ENCODE results near the gene CNOT6.
"Not testable (repeated sequence)": the region's sequence is repeated elsewhere in the genome, so short reads cannot be mapped to it uniquely, and the experiment has no call there.

Gene CNOT6

DNA sequence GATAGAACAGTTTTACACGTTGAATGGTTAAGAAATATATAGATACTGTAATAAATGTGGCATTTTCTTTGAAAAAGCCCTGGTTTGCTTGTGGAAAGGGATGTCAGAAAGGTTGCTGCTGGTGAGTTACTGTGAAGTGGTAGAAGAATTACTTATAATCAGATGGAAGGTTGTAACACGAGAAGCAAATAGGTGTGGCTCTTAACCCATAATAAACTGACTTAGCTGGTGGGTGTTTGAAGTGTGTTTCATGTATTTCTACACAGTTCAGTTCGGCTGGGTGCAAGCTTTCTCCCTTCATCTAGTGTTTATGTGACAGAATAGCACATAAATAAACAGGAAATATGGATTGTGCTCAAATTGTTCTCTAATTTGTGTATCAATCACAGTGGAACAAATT is 5.5 kb downstream of the CNOT6 start:
- Histone ChIP-seq H4K20me1 (ENCODE audit: insufficient read depth, low read length) (peaks cover 69% of the 10 kb centered on the region), H3K9ac (ENCODE audit: low read length) (no peak overlapping the region)

DNA sequence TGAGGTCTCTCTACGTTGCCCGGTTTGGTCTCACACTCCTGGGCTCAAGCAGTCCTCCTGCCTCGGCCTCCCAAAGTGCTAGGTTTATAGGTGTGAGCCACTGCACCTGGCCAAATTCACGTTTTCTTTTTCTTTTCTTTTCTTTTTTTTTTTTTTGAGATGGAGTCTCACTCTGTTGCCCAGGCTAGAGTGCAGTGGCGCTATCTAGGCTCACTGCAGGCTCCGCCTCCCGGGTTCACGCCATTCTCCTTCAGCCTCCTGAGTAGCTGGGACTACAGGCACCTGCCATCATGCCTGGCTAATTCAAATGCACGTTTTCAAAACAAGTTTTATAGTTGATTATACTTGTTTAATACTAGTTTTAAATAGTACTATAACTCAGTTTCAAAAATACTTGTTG is 6.1 kb downstream of the CNOT6 start:
- not testable (repeated sequence) for H3K9ac ChIP-seq (ENCODE audit: low read length); H2AFZ ChIP-seq (ENCODE audit: low read depth, low read length); H3K4me3 ChIP-seq (ENCODE audit: low read length); H3K9me3 ChIP-seq (ENCODE audit: insufficient read depth, low read length); H3K27me3 ChIP-seq (ENCODE audit: low read depth, low read length); H3K27ac ChIP-seq (ENCODE audit: low read length); H3K4me2 ChIP-seq (ENCODE audit: low read length)
- H4K20me1 ChIP-seq (ENCODE audit: insufficient read depth, low read length): peaks cover 66% of the 10 kb centered on the region
- H3K79me2 ChIP-seq (ENCODE audit: low read length): peaks cover 99% of the 10 kb centered on the region
- H3K4me1 ChIP-seq (ENCODE audit: low read length): peaks cover 19% of the 10 kb centered on the region
- peaks cover 27% of the 10 kb centered on the region for H3K36me3 ChIP-seq (replicated peaks; ENCODE audit: low read depth, low read length)

More for the DNA sequence above, 5.5 kb downstream of the CNOT6 start:
- H3K4me1 ChIP-seq (ENCODE audit: low read length): peaks cover 19% of the 10 kb centered on the region
- TF ChIP-seq EZH2phosphoT487 (IDR thresholded peaks at IDR 0.05; ENCODE audit: low read depth): no peak
- TF ChIP-seq, protein P1, sequence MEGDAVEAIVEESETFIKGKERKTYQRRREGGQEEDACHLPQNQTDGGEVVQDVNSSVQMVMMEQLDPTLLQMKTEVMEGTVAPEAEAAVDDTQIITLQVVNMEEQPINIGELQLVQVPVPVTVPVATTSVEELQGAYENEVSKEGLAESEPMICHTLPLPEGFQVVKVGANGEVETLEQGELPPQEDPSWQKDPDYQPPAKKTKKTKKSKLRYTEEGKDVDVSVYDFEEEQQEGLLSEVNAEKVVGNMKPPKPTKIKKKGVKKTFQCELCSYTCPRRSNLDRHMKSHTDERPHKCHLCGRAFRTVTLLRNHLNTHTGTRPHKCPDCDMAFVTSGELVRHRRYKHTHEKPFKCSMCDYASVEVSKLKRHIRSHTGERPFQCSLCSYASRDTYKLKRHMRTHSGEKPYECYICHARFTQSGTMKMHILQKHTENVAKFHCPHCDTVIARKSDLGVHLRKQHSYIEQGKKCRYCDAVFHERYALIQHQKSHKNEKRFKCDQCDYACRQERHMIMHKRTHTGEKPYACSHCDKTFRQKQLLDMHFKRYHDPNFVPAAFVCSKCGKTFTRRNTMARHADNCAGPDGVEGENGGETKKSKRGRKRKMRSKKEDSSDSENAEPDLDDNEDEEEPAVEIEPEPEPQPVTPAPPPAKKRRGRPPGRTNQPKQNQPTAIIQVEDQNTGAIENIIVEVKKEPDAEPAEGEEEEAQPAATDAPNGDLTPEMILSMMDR (IDR thresholded peaks at IDR 0.05; ENCODE audit: low read depth, low read length): no peak
- H3K79me2 ChIP-seq (ENCODE audit: low read length): peaks cover 100% of the 10 kb centered on the region
- H3K9me3 ChIP-seq (ENCODE audit: insufficient read depth, low read length): no peaks in the 10 kb centered on the region
- no peaks in the 10 kb centered on the region for H3K27me3 ChIP-seq (ENCODE audit: low read depth, low read length)
- no peak overlapping the region for H3K4me2 ChIP-seq (ENCODE audit: low read length)
- no peak overlapping the region for H3K27ac ChIP-seq (ENCODE audit: low read length)
- peaks cover 27% of the 10 kb centered on the region for H3K36me3 ChIP-seq (replicated peaks; ENCODE audit: low read depth, low read length)
- no peak overlapping the region for H2AFZ ChIP-seq (ENCODE audit: low read depth, low read length)
- H3K4me3 ChIP-seq (ENCODE audit: low read length): no peak overlapping the region

DNA sequence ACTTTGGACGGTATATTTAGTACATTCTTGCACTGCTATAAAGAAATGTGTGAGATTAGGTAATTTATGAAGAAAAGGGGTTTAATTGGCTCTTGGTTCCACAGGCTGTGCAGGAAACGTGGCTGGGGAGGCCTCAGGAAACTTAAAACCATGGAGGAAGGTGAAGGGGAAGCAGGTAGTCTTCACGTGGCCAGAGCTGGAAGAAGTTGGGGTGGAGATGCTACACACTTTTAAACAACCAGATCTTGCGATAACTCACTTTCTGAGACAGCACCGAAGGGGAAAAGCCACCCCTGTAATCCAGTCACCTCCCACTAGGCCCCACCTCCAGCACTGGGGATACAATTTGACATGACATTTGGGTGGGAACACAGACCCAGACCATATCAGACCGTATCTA is 13.5 kb downstream of the CNOT6 start:
- H3K9ac ChIP-seq (ENCODE audit: low read length): no peak overlapping the region
- H3K9me3 ChIP-seq (ENCODE audit: insufficient read depth, low read length): no peaks in the 10 kb centered on the region
- H3K4me2 ChIP-seq (ENCODE audit: low read length): no peak overlapping the region
- peaks cover 18% of the 10 kb centered on the region for H3K36me3 ChIP-seq (replicated peaks; ENCODE audit: low read depth, low read length)
- no peak overlapping the region for H3K4me3 ChIP-seq (ENCODE audit: low read length)
- H3K79me2 ChIP-seq (ENCODE audit: low read length): peaks cover 94% of the 10 kb centered on the region
- H3K27me3 ChIP-seq (ENCODE audit: low read depth, low read length): no peaks in the 10 kb centered on the region
- TF ChIP-seq, protein P1 (IDR thresholded peaks at IDR 0.05; ENCODE audit: low read depth, low read length): no peak
- no peak for TF ChIP-seq EZH2phosphoT487 (IDR thresholded peaks at IDR 0.05; ENCODE audit: low read depth)
- H3K4me1 ChIP-seq (ENCODE audit: low read length): peaks cover 12% of the 10 kb centered on the region
- peaks cover 40% of the 10 kb centered on the region for H4K20me1 ChIP-seq (ENCODE audit: insufficient read depth, low read length)
- H2AFZ ChIP-seq (ENCODE audit: low read depth, low read length): no peak overlapping the region
- no peak overlapping the region for H3K27ac ChIP-seq (ENCODE audit: low read length)

DNA sequence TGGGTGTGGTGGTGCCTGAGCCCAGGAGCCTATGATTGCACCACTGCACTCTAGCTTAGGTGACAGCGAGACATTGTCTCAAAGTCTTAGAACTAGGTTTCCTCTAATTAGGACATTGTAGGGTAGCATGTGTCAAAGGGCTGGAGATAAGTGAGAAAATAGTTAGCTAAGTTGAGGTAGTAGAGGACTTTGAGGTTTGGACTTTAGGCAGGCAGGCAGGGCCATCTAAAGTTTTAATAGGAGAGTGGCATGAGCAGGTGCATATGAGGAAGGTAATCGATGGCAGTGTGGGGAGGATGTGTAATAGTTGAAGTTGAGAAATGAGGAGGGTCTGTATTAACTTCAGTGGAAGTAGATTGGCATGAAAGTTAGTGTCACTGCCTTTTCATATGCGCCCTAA is 21.1 kb downstream of the CNOT6 start:
- Histone ChIP-seq H3K9me3 (ENCODE audit: insufficient read depth, low read length) (no peaks in the 10 kb centered on the region), H3K4me1 (ENCODE audit: low read length) (no peaks in the 10 kb centered on the region), H3K4me3 (ENCODE audit: low read length) (no peak overlapping the region), H4K20me1 (ENCODE audit: insufficient read depth, low read length) (peaks cover 41% of the 10 kb centered on the region), H3K9ac (ENCODE audit: low read length) (no peak overlapping the region), H3K79me2 (ENCODE audit: low read length) (peaks cover 93% of the 10 kb centered on the region), H3K36me3 (replicated peaks; ENCODE audit: low read depth, low read length) (peaks cover 5% of the 10 kb centered on the region), H3K27me3 (ENCODE audit: low read depth, low read length) (no peaks in the 10 kb centered on the region), H3K4me2 (ENCODE audit: low read length) (no peak overlapping the region), H2AFZ (ENCODE audit: low read depth, low read length) (no peak overlapping the region), H3K27ac (ENCODE audit: low read length) (no peak overlapping the region)
- TF ChIP-seq, protein P1 (IDR thresholded peaks at IDR 0.05; ENCODE audit: low read depth, low read length): no peak

DNA sequence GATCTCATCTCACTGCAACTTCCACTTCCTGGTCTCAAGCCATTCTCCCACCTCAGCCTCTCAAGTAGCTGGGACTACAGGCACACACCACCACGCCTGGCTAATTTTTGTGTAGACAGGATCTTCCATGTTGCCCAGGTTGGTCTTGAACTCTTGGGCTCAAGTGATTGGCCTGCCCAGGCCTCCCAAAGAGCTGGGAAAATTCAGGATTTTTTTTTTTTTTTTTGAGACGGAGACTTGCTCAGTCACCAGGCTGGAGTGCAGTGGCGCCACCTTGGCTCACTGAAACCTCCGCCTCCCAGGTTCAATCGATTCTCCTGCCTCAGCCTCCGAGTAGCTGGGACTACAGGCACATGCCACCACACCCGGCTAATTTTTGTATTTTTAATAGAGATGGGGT is 21.8 kb downstream of the CNOT6 start:
- H2AFZ ChIP-seq (ENCODE audit: low read depth, low read length); H3K4me2 ChIP-seq (ENCODE audit: low read length); H3K4me1 ChIP-seq (ENCODE audit: low read length); H3K9me3 ChIP-seq (ENCODE audit: insufficient read depth, low read length); H3K27ac ChIP-seq (ENCODE audit: low read length); H3K4me3 ChIP-seq (ENCODE audit: low read length); H3K36me3 ChIP-seq (replicated peaks; ENCODE audit: low read depth, low read length); H3K9ac ChIP-seq (ENCODE audit: low read length); H3K27me3 ChIP-seq (ENCODE audit: low read depth, low read length): not testable (repeated sequence)
- H4K20me1 ChIP-seq (ENCODE audit: insufficient read depth, low read length): peaks cover 42% of the 10 kb centered on the region
- peaks cover 91% of the 10 kb centered on the region for H3K79me2 ChIP-seq (ENCODE audit: low read length)
